AG10803 (cell line): ENCODE results near the gene CEP162.
"Not testable (repeated sequence)": the region's sequence is repeated elsewhere in the genome, so short reads cannot be mapped to it uniquely, and the experiment has no call there.

ENCODE experiments used
- DNase-seq: peaks from one replicate; pipeline ENCODE4 v3.0.0; 2010; ENCODE audit warnings: low read depth
- H3K4me3 ChIP-seq: 2 replicates; pipeline ENCODE4 v1.5.1; 2011; ENCODE audit warnings: mild to moderate bottlenecking, low read length, control low read depth
- TF ChIP-seq, protein P1 (sequence below): conservative IDR thresholded peaks from 2 replicates; pipeline ENCODE4 v1.5.1; 2011; ENCODE audit warnings: mild to moderate bottlenecking, low read length, control low read depth, inconsistent platforms

CEP162 gene

DNA sequence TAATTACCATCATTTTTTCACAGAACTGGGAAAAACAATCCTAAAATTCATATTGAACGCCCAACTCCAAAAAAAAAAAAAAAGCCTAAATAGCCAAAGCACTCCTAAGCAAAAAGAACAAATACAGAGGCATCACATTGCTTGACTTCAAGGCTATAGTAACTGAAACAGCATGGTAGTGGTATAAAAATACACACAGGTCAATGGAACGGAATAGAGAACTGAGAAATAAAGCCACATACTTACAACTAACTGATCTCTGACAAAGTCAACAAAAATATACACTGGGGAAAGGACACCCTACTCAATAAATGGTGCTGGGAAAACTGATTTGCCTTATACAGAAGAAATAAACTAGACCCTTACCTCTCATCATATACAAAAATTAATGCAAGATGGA is 104.3 kb downstream of the CEP162 start:
- TF ChIP-seq, protein P1, sequence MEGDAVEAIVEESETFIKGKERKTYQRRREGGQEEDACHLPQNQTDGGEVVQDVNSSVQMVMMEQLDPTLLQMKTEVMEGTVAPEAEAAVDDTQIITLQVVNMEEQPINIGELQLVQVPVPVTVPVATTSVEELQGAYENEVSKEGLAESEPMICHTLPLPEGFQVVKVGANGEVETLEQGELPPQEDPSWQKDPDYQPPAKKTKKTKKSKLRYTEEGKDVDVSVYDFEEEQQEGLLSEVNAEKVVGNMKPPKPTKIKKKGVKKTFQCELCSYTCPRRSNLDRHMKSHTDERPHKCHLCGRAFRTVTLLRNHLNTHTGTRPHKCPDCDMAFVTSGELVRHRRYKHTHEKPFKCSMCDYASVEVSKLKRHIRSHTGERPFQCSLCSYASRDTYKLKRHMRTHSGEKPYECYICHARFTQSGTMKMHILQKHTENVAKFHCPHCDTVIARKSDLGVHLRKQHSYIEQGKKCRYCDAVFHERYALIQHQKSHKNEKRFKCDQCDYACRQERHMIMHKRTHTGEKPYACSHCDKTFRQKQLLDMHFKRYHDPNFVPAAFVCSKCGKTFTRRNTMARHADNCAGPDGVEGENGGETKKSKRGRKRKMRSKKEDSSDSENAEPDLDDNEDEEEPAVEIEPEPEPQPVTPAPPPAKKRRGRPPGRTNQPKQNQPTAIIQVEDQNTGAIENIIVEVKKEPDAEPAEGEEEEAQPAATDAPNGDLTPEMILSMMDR = no peak
- no peak for DNase-seq
- H3K4me3 ChIP-seq = no peak overlapping the region

GRCh38 chr6:84119277-84119676 is 108.2 kb downstream of the CEP162 start:
- H3K4me3 ChIP-seq = no peak overlapping the region
- DNase-seq = no peak
- TF ChIP-seq, protein P1 = no peak

- H3K4me3 ChIP-seq = no peak overlapping the region
- TF ChIP-seq, protein P1 = no peak
- no peak for DNase-seq
These were observed 109.3 kb downstream of the CEP162 start for GRCh38 chr6:84118191-84118590.

DNA sequence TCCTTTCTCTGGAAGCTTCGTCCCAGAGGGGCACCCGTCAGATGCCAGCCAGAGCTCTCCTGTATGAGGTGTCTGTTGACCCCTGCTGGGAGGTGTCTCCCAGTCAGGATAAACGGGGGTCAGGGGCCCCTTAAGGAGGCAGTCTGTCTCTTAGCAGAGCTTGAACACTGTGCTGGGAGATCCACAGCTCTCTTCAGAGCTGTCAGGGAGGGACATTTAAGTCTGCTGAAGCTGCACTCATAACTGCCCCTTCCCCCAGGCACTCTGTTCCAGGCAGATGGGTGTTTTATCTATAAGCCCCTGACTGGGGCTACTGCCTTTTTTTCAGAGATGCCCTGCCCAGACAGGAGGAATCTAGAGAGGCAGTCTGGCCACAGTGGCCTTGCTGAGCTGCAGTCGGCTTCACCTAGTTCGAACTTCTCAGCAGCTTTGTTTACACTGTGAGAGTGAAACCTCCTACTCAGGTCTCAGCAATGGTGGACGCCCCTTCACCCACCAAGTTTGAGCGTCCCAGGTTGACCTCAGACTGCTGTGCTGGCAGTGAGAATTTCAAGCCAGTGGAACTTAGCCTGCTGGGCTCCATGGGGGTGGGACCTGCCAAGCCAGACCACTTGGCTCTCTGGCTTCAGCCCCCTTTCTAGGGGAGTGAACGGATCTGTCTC is 112.4 kb downstream of the CEP162 start:
- not testable (repeated sequence) for H3K4me3 ChIP-seq, DNase-seq

DNA sequence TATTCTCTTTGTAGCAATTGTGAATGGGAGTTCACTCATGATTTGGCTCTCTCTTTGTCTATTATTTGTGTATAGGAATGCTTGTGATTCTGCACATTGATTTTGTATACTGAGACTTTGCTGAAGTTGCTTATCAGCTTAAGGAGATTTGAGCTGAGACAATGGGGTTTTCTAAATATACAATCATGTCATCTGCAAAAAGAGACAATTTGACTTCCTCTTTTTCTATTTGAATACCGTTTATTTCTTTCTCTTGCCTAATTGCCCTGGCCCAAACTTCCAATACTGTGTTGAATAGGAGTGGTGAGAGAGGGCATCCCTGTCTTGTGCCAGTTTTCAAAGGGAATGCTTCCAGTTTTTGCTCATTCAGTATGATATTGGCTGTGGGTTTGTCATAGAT is 116.1 kb downstream of the CEP162 start:
- not testable (repeated sequence) for DNase-seq, H3K4me3 ChIP-seq

GRCh38 chr6:84107495-84107894 is 119.9 kb downstream of the CEP162 start:
- DNase-seq = no peak
- no peak overlapping the region for H3K4me3 ChIP-seq
- TF ChIP-seq, protein P1 = no peak

DNA sequence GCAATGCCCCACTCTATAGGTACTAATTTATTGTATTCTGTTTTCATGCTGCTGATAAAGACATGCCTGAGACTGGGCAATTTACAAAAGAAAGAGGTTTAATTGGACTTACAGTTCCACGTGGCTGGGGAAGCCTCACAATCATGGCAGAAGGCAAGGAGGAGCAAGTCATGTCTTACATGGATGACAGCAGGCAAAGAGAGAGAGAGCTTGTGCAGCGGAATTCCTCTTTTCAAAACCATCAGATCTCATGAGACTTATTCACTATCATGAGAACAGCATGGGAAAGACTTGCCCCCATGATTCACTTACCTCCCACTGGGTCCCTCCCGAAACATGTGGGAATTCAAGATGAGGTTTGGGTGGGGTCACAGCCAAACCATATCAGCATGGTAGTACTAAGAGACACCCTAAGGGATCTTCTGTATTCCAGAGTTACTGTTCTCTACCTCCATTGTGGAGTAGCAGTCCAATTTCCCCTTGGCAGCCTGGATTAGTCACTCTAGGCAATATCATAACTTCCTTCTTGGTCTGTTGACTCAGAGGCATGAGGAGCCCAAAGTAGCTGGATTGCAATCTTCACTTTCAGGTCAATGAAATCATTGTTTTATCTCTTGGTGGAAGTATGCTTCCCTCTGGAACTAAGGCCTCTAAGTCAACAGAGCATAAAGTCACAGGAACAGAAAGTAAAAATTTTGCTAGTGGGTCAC is 122.1 kb downstream of the CEP162 start:
- H3K4me3 ChIP-seq = not testable (repeated sequence)
- DNase-seq = peak; percentile 31

DNA sequence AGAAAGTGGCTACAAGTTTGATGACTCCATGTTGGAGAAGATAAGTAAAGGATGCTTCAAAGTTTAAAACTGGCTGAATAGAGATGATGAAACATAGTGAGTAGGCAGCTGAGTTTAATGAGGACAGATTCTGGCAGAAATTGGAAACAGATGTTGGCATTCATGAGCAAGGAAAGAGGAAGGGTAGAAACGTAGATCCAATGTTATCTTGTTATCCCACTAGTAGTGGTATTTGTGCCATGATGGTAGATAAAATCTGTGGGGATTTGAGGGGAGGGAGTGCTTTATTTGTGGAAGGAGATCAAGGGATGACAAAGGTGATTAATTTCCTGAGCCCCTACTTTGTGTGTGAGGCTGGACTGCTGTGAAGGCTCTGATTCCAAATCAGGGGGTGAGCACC is 124.4 kb downstream of the CEP162 start:
- TF ChIP-seq, protein P1 = no peak
- peak; percentile 72 for DNase-seq
- no peak overlapping the region for H3K4me3 ChIP-seq
